Activated CD4-positive, alpha-beta T cell treated with anti-CD3 and anti-CD28 coated beads for 4 hours (primary cell): ENCODE measurements around the gene LHCGR.
"Not testable (repeated sequence)": the region's sequence is repeated elsewhere in the genome, so short reads cannot be mapped to it uniquely, and the experiment has no call there.

Experiments used
- DNase-seq, 2 donors: peaks; one replicate each; pipeline ENCODE4 v3.0.0-alpha.2; 2020

Gene LHCGR

GRCh38 chr2:48703621-48704020 is 51.9 kb downstream of the LHCGR start:
- DNase-seq = not testable (repeated sequence)

- no peak for DNase-seq
Measured at GRCh38 chr2:48699348-48699930, 56.1 kb downstream of the LHCGR start.

- no peak for DNase-seq
Measured at GRCh38 chr2:48696881-48697280, 58.6 kb downstream of the LHCGR start.

GRCh38 chr2:48695991-48696390 is 59.5 kb downstream of the LHCGR start:
- no peak for DNase-seq

GRCh38 chr2:48694149-48694548 is 61.4 kb downstream of the LHCGR start:
- DNase-seq = no peak

GRCh38 chr2:48693645-48694044 is 61.9 kb downstream of the LHCGR start:
- DNase-seq = no peak

- no peak for DNase-seq
Measured at GRCh38 chr2:48693066-48693465, 62.5 kb downstream of the LHCGR start.

GRCh38 chr2:48691935-48692691 is 63.4 kb downstream of the LHCGR start:
- no peak for DNase-seq

GRCh38 chr2:48685126-48685525 is 70.4 kb downstream of the LHCGR start:
- no peak for DNase-seq

GRCh38 chr2:48677450-48677849 is 78.1 kb downstream of the LHCGR start:
- DNase-seq = no peak

- DNase-seq = no peak
Measured at GRCh38 chr2:48674933-48675332, 80.6 kb downstream of the LHCGR start.

GRCh38 chr2:48673581-48673980 is 81.9 kb downstream of the LHCGR start:
- DNase-seq = no peak

GRCh38 chr2:48668992-48669391 is 86.5 kb downstream of the LHCGR start:
- DNase-seq = no peak

GRCh38 chr2:48651158-48651790 is 104.2 kb downstream of the LHCGR start:
- no peak for DNase-seq

- DNase-seq = no peak
Measured at GRCh38 chr2:48638261-48638660, 117.3 kb downstream of the LHCGR start.
